Astrocyte of the spinal cord (primary cell): ENCODE data around the gene ARID1A.

Experiments used
- DNase-seq: peaks from one replicate; pipeline ENCODE4 v3.0.0; 2011; ENCODE audit warnings: low read depth, low spot score
- H3K4me3 ChIP-seq: 2 replicates; pipeline ENCODE4 v1.5.1; 2011; ENCODE audit warnings: low read depth, mild to moderate bottlenecking, low read length, moderate library complexity
- CTCF ChIP-seq: IDR thresholded peaks from 2 replicates; pipeline ENCODE4 v1.5.1; 2012; ENCODE audit warnings: low read depth, mild to moderate bottlenecking, low read length, inconsistent platforms
- in situ Hi-C: cut with HindIII; loops from 2 replicates; pipeline ENCODE4 v1.10.0; 2017; ENCODE audit warnings: low sequenced_read_pairs

The ARID1A gene

GRCh38 chr1:26697978-26698849 lies 2.4 kb downstream of the ARID1A start:
- peak; percentile 95 for DNase-seq
- in situ Hi-C loops, result no loop called here
- no peak for TF ChIP-seq CTCF

GRCh38 chr1:26700711-26701110 lies 4.9 kb downstream of the ARID1A start:
- peak; percentile 53 for DNase-seq
- no peak for TF ChIP-seq CTCF
- in situ Hi-C loops, result no loop called here
- no peak overlapping the region for H3K4me3 ChIP-seq

More at GRCh38 chr1:26697978-26698849, 2.4 kb downstream of the ARID1A start:
- H3K4me3 ChIP-seq, result peak overlapping the region; percentile 74

- H3K4me3 ChIP-seq, result no peak overlapping the region
- DNase-seq, result peak; percentile 67
- in situ Hi-C loops, result no loop called here
- no peak for TF ChIP-seq CTCF
These were observed 5.6 kb downstream of the ARID1A start for GRCh38 chr1:26701266-26701994.

GRCh38 chr1:26701995-26702679 lies 6.3 kb downstream of the ARID1A start:
- TF ChIP-seq CTCF, result no peak
- H3K4me3 ChIP-seq, result no peak overlapping the region
- DNase-seq, result no peak
- in situ Hi-C loops, result no loop called here

GRCh38 chr1:26702680-26703038 lies 6.8 kb downstream of the ARID1A start:
- no peak for DNase-seq
- in situ Hi-C loops, result no loop called here
- no peak for TF ChIP-seq CTCF
- H3K4me3 ChIP-seq, result no peak overlapping the region

GRCh38 chr1:26703478-26703877 lies 7.7 kb downstream of the ARID1A start:
- DNase-seq, result no peak
- no peak for TF ChIP-seq CTCF
- in situ Hi-C loops, result no loop called here
- no peak overlapping the region for H3K4me3 ChIP-seq
